GM03348 (cell line): ENCODE results near the gene FNDC3B.
A peak's percentile ranks its signal among the peaks of the same experiment; 100 is the strongest.

Source experiments
- DNase-seq: peaks from one replicate; pipeline ENCODE4 v3.0.0; 2012; ENCODE audit warnings: low spot score

FNDC3B gene

DNA sequence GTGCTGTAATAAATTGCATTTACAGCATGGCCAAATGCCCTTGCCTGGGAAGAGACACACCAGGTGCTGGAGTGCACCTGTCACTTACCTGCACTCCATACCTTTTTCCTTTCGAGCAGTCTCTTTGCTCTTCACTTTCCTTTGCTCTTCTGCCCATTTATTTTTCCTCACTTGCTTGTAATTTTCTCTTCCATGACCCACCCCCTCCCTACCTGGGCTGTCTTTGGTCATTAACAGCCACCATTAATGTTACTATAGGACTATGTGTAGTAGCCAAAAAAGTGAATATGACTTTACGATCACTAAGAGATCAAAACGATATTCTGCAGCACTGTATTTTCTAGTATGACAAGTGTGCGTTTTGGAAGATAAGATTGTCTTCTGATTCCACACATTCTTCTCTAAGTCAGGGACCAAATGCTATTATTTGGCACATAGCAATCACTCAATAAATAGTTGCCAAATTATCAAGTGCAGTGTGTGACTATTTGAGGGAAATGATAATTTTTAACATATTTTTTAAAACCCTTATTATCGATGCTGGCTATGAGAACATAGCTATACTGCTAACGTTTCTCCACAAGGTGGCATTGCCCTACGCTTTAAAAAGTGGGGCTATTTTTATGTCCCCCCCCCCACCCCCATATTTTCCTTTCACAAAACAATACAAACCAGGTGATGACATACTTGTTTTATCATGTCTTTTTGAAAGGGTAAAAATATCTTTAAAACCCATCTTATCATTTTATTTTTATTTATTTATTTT lies 294.5 kb downstream of the FNDC3B start:
- DNase-seq, result no peak

DNA sequence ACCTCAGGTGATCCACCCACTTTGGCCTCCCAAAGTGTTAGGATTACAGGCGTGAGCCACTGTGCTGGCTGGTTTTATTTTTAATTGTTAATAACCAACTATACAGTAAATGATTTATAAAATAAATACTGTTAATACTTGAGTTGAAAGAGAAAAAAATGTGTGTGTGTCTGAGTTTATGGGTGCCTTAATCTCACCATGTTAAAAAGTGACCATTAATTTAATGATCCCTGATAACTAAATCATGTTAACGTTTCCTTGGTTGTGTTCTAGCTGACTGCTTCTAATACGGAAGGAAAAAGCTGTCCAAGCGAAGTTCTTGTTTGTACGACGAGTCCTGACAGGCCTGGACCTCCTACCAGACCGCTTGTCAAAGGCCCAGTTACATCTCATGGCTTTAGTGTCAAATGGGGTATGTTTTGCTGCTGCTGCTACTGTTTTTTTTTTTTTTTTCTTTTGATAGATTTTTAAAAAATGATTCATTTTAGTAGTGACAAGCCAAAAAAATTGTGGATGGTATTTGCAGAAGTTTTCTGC lies 295.4 kb downstream of the FNDC3B start:
- no peak for DNase-seq

DNA sequence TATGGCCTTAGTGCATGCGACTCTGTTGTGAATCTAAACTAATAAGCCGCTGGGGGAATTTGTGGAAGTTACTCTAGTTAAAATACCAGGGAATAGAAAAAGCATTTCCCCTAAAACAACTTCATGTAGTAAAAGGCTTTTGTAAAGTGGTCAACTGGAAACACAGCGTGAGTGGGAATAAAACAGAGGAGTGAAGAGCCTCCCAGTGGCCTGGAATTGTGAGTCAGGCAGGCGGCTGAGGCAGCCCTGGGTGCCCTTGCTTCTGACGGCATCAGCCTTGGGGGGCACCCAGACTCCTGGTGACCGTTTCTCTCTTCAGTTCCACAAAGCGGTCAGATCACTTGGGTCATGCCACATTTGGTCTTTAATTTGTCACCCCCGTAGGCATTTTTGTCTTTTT lies 300.5 kb downstream of the FNDC3B start:
- DNase-seq, result no peak

DNA sequence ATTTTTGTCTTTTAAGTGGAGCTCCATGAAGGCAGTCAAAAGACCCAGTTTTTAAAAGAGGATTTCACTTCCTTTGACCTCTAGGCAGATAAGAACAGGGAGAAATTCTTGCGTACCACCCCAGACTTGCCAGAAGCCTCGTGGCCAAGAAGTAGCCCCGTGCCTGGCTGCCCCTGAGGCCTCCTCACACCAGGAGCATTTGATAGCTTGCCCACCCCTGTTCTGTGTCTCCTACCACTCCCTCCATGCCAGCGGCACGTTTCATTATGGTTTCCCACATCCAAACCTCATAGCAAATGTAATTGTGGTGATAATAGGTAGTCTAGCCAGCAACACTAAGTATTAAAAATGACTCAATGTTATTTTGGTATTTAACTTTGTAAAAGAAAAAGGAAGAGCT lies 301.2 kb downstream of the FNDC3B start:
- DNase-seq, result no peak

DNA sequence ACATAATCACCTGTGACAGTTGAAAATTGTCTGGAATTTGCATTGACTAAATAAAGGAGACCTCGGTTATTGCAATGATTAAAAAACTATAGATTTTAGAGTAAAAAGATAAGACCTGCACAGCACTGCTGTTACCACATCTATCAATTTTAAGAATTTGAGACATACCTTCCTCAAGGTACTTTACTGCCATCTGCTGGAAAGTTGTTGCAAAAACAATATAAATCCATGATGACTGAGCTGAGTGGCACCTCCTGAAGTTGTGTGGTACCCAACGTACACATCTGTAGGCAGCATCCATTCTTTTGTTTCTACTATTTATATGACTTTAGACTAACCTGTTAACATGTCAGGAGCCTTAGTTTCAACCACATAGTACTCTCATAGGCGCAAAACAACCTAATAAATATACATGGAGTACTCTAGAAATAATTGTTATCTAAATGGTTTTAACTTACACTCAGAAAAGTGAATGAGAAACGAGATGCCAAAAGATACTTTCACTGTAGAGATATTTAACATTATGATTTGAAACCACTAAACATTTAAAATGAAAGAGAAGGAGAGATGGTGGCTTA lies 302.2 kb downstream of the FNDC3B start:
- DNase-seq, result peak; percentile 48

DNA sequence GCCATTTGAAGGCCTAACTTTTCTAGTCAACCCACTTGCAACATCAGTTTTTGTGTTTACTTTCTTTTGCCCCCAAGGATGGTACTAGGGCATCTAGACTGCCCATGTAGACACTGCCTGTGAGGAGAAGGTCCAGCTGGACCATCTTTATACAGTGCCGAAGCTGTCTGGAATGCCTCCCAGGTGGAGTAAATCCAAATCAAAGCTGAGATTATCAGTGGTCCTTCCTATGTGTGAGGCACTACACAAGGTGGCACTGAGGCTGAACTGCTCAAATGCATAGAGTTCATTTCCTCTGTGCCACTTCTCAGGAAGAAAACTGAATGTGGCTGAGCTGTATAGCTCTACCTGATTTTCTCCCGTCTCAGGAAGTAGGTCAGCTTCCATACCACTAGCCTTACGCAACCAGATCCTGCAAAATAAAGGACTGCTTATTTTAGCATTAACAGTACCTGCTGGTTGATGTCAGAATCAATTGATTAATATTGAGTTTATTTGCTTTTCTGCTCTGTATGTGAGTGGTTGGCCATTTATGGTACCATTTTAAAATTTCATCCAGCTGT lies 302.8 kb downstream of the FNDC3B start:
- DNase-seq, result no peak

DNA sequence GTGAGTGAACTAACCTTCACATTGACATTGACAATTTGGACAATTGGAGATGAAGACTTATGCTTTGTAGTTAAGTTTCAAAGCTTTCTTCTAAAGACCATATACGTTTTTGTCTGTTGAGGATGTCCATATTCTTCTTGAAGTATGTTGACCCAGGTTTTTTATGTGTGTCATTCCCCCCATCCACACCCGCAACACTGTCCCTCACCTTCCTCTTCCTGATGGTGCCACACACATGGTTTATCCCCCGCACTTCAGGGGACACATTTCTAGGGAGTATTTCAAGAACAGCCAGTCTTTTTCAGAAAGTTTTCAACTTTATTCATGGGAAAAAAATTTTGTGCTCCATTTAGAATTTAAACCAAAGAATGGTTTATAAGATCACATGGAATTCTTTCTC lies 303.7 kb downstream of the FNDC3B start:
- no peak for DNase-seq

DNA sequence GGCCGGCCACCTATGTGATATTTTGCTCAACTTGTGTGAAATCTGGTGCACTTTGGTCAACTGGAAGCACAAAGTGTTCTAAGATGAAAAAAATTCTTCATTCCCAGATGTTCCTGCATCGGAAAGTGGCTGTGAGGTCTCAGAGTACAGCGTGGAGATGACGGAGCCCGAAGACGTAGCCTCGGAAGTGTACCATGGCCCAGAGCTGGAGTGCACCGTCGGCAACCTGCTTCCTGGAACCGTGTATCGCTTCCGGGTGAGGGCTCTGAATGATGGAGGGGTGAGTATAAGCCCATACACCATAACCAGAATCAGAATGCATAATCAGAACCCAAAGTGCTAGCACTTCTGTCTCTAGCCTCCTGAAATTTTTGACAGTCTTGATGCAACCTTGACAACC lies 304.6 kb downstream of the FNDC3B start:
- DNase-seq, result no peak

DNA sequence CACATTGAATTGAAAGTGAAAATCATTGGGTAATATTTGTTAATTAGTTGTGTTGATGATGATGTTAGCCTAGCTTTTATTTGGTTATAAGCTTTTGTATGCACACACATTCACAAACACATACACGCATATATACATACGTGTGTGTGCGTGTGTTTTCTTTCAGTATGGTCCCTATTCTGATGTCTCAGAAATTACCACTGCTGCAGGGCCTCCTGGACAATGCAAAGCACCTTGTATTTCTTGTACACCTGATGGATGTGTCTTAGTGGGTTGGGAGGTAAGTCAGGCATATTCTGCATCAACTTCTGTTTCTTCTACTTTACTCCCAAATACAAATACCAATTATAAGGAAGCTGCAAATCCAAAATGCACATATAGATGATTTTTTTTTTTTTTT lies 306.8 kb downstream of the FNDC3B start:
- DNase-seq, result no peak

DNA sequence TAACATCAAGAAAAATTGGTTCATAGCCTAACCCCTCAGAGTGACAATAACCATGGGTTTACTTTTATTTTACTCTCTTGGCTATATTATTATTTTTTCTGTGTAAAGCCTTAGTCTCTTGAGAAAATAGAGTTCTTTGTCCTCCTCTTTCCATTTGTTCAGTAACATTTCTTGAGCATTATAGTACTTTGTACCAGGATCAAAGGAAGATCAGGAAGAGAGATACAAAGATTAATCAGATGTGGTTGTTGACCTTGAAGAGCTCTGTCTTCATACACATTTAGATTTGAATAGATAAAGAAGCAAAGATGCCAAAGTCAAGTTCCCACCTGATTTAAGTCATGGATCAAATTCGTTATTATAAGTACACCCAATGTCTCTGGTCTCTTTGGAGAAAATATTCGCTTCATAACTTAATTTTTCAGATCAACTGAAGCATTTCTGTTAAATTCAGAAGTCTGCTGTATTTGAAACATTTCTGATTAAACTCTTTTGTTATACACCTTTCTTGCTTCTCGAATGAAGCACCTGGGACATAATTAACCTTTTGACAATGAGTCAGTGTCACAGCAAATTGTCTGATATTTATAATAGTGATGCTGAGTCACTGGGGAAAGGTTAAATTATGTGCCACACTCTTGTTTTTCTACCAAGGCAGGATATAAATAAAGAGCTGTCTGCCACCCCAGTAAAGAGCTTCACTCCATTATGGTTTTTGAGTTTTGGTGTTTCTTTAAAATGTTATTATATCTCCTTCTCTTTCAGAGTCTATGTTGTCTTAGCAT lies 308.7 kb downstream of the FNDC3B start:
- no peak for DNase-seq

DNA sequence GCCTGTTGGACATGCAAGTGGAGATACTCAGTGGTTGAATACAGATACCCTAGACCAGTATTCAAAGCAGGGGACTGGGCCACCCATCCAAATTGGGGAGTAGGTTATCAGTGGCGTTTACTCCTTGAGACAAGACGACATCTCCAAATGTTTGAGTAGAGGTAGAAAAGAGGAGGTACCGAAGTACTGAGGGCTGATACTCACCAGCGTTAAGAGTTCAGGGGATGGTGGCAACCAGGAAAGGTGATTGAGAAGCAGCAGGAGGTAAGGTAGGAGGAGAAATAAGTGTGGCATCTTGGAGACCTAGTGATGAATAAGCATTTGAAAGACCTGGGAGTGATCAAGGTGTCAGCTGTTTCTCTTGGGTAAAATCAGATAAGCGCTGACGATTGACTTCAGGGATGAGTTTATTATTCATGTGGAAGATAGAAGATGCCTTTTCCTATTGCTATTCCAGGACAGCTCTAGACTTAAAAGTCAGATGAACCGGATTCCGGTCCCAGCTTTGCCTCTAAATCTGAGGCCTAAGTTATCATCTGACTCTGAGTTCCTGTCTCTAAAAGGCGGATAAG lies 312.6 kb downstream of the FNDC3B start:
- DNase-seq, result no peak

DNA sequence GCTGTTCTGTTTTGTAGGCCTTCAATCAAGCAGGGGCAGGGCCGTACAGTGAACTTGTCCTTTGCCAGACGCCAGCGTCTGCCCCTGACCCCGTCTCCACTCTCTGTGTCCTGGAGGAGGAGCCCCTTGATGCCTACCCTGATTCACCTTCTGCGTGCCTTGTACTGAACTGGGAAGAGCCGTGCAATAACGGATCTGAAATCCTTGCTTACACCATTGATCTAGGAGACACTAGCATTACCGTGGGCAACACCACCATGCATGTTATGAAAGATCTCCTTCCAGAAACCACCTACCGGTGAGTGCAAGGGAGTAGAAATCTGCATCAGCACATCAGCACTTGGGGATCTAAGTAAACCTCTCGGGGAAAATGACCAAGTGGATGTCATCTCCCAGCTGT lies 313.4 kb downstream of the FNDC3B start:
- DNase-seq, result no peak

DNA sequence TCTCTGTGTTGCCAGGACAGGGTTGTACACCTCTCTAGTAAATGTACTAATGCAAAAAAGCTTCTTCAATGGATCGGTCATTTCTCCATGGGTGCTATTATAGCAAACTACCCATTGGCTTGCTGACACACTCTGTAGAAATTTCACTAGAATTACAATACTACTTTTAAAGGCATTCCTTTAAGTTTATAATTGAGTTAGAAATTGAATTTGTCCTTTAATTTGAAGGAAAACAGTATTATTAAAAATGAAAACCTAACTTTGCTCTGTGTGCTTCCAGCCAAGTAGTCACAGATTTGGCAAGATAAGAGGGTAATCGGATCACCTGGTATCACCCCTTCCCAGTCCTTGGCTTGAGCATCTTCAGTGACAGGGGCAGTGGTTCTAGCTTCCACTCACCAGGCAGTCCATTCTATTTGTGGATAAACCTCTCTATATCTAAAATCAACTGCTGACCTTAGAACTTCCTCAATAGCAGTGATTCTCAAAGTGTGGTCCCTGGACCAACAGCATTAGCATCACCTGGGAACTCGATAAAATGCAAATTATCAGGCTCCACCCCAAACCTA lies 315.6 kb downstream of the FNDC3B start:
- DNase-seq, result no peak

DNA sequence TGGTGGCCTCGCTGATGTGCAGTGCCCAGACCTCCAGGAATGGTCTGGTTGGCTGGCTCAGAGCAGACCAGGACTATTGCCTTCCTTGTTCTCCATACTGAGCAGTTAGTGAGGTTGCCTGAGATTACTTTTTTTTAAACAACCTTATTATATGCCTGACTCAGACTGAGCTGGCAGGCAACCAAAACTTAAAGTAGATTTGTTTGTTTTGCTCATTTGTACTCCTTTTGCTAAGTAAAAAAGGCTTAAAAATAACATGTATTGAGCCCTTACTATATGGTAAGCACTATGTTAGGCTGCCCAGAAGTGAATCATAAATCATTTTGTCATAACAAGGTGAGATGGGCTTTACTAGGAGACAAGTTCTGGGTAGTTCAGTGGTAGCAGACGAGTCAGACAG lies 316.5 kb downstream of the FNDC3B start:
- DNase-seq, result peak; percentile 46

DNA sequence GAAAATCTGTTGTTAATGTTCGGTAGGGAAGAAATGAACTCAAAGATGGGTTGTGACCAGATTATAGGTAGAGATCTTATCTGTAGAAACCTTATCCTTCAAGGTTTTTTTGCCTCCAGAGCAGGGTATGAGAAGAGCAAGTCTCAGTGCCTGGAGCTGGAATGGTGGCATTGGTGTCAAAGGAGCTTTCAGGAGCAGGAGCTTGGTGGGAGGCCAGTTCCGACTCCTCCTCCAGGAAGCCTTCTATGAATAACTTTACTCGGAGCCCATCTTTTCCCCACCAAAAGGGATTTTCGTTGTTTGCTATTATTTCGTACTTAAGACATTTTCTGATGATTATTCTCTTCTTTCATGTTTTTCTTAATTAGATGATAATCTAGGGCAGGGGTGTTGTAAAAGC lies 317.0 kb downstream of the FNDC3B start:
- no peak for DNase-seq

DNA sequence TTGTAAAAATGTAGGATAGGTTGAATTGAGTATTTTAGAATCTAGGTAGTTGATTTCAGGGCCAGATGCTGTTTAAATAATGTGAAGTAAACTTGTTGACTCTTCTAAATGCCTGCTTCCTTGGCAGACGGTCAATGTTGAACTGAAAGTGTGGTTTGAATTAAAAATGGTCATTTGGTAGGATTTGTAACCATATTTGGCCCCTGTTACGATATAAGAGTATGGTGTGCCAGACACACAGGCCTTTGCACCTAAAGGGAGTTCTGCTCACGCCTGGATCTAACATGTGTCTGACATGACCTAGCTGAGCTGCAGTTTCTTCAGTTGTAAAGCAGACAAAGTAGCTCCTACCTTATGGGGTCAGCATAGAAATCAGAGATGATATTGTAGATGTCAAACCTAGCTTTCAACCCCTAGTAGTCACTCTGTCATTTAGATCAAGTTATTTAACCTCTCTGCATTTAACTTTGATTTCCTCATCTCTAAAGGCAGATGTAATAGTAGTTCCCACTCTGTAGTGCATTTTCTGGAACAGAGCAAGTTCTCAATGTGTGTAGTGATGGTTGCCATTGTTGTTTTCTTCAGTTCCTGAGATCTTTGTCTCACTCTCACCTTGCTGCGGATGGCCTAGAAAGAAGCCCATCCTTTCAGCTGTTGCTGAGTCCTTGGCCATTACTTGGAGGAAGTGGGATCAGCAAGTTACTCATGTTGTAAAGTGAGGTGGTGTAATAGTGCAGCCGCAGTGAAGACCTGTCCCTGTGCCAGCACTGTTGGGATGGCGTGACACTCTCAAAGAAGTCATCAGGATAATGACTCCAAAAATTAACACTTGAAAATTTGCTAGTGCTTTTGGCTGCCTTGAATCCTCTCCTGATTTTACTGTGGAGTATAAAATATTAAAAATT lies 318.7 kb downstream of the FNDC3B start:
- DNase-seq, result peak; percentile 56

DNA sequence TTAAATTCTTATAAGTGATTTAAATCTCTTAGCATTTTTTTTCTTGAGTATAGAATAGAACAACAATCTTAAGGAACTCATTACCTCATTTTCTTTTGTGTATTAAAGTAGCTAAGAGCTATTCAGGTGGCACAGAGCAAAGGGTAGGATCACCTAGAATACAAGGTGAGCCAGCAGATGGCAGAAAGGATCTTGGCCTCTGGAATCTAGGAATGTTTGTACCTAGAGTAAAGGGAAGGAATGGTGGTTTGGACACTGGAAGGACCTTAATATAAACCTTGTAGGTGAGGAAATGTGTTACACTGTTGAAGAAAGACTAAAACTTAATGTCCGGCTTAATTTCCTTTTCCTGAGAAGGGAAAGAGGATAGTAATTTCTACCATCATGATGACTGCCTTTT lies 319.9 kb downstream of the FNDC3B start:
- DNase-seq, result no peak

DNA sequence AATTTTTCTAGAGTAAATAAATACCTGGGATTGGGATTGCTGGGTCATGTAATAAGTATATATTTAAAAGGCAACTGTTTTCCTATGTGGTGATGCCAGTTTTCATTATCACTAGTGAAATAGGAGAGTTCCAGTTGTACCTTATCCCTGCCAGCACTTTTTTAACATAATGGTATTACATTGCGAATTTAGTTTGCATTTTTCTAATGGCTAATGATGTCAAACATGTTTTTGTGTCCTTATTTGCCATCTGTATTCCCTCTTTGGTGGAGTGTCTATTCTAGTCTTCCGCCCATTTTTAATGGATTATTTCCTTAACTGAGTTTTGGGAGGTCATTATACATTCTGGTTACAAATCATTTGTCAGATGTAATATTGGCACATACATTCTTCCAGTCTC lies 320.6 kb downstream of the FNDC3B start:
- no peak for DNase-seq

DNA sequence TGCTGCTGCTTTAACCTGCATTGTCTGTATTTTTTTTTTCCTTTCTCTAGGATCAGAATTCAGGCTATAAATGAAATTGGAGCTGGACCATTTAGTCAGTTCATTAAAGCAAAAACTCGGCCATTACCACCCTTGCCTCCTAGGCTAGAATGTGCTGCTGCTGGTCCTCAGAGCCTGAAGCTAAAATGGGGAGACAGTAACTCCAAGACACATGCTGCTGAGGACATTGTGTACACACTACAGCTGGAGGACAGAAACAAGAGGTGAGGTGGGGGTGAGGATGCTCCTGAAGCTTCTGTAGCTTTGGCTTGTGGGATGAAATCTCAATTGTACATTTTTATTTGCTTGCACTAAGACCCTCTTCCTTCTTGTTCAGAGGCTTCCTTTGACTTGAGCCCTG lies 323.2 kb downstream of the FNDC3B start:
- no peak for DNase-seq

DNA sequence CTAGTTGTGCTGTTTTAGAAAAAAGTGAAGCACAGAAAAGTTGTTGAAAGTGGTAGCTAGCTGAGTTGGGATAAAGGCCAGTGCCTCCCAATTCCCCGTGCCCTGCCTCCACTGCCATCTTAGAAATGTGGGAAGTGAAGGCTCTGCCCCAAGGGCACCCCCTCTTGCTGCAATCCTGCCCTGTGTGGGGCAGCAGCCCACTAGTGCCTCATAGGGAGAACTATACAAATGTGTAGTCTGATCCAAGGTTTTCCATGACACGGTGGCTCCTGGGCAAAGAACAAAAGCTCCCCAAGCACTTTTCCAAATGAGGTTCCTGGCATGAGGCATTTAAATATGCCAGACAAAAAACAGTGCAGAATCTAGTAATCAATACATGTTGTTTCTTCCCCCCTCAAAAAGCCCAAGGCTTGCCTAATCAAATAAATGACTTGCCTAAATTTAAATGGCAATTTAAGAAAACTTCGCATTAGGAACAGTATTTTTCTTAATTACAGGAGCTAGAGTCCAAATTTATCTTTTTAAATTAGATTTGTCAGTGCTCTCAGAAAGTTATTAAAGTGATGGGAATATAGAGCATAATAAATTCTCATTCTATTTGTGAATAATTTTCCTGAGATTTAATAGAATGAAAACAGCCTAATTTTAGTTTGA lies 325.1 kb downstream of the FNDC3B start:
- DNase-seq, result no peak
